Activated T-cell treated with anti-CD3 and anti-CD28 coated beads, Interleukin-2, amount 50 U/mL, for 4 hours (primary cell): Measurements from ENCODE around the gene MAP7D2. TPM values are rescaled to one million over a fixed set of nuclear protein-coding genes. Genes with fewer than 3 reads are reported as not detected.

ENCODE experiments used
- ATAC-seq, 2 donors: fragments of 200-7000 bp; cut with Tn5 transposase; one replicate each; pipeline ENCODE4 v1.10.0; 2021
- DNase-seq: peaks from one replicate; pipeline ENCODE4 v3.0.0-alpha.2; 2020
- H3K27me3 Mint-ChIP-seq: one replicate; pipeline ENCODE4 v1.8.0; 2021; ENCODE audit warnings: low read depth, mixed read lengths
- H3K36me3 Mint-ChIP-seq: one replicate; pipeline ENCODE4 v1.8.0; 2022; ENCODE audit warnings: mixed read lengths; ENCODE audit not compliant: insufficient read depth
- H3K4me1 Mint-ChIP-seq: one replicate; pipeline ENCODE4 v1.8.0; 2021; ENCODE audit warnings: low read depth, mixed read lengths
- H3K4me3 Mint-ChIP-seq: one replicate; pipeline ENCODE4 v1.8.0; 2021; ENCODE audit warnings: mild to moderate bottlenecking, moderate library complexity, mixed read lengths
- H3K9me3 Mint-ChIP-seq: one replicate; pipeline ENCODE4 v1.8.0; 2021; ENCODE audit warnings: mixed read lengths
- total RNA-seq, 3 donors: library from RNA; stranded (reverse); gene quantifications; one replicate each; pipeline ENCODE4 v1.2.1, GENCODE V29; 2021

MAP7D2 gene
- total RNA-seq, 3 donors from 2014 or later: 0.57 to 2.0 (median 0.66) TPM

- H3K9me3 Mint-ChIP-seq: no peaks in the 10 kb centered on the region
- peaks cover 2% of the 10 kb centered on the region for H3K36me3 Mint-ChIP-seq
- DNase-seq: no peak
- peak overlapping the region; percentile 87 for H3K4me3 Mint-ChIP-seq
- no peak for ATAC-seq
- peaks cover 12% of the 10 kb centered on the region for H3K4me1 Mint-ChIP-seq
- H3K27me3 Mint-ChIP-seq: no peaks in the 10 kb centered on the region
These were observed 125.4 kb downstream of the MAP7D2 start for GRCh38 chrX:19991350-19991718.

DNA sequence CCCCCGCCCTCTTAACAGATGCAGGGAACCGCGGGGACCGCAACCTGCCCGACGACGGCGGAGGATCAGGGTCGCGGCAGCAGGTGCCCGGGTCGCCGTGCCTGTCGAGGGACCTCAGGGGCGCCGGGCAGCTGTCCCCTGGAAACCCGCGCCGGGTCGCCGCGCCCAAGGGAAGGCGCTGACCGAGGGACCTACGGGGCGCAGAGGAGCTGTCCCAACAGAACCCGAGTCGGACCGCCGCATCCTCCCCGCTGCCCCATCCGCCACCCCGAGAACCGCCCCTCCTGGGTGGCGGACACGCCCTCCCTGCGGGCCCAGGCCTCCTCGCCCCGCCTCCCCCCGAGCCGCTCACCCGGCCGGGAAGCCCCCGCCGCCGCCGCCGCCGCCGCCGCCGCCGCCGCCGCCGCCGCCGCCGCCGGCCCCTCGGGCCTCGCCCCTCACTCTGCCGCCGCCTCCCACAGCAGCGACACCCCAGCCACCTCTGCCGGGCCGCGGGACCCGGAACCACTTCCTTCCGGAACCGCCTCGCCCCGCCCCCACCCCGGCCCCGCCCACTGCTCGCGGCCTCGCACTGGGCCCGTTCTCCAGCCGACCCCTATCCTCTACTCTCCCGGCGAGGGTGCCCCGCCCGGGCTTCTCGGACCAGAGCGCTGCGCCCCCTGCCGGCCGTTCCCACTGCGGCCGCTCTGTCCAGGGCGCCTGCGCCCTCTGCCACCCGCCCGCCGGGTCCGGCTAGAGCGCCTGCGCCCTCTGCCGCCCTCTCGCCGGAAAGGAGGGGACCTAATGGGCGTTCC lies 126.0 kb downstream of the MAP7D2 start, which contains the start of gene BCLAF3:
Gene BCLAF3 (minus strand): TSS at position 506 of the 794 bp plus-strand sequence. CDS start 20,797 bp downstream, outside the sequence.
- peak within 1 kb of the TSS; percentile 89 for H3K4me3 Mint-ChIP-seq
- H3K36me3 Mint-ChIP-seq: peaks cover 5% of the 10 kb centered on the region
- no peaks in the 10 kb centered on the region for H3K9me3 Mint-ChIP-seq
- no peaks in the 10 kb centered on the region for H3K27me3 Mint-ChIP-seq
- peak; percentile 83 for DNase-seq
- peaks cover 12% of the 10 kb centered on the region for H3K4me1 Mint-ChIP-seq
- peak; percentile 90 to 95 for ATAC-seq

- Mint-ChIP-seq H3K36me3 (peaks cover 5% of the 10 kb centered on the region), H3K4me3 (peak overlapping the region; percentile 89), H3K27me3 (no peaks in the 10 kb centered on the region), H3K9me3 (no peaks in the 10 kb centered on the region), H3K4me1 (peaks cover 12% of the 10 kb centered on the region)
- DNase-seq (peak; percentile 6), ATAC-seq (peak; percentile 18 to 20)
These were observed 126.6 kb downstream of the MAP7D2 start for GRCh38 chrX:19990151-19990555.

GRCh38 chrX:19987856-19988255 lies 128.9 kb downstream of the MAP7D2 start:
- Mint-ChIP-seq H3K4me3 (no peak overlapping the region), H3K27me3 (no peaks in the 10 kb centered on the region), H3K36me3 (peaks cover 5% of the 10 kb centered on the region), H3K9me3 (no peaks in the 10 kb centered on the region), H3K4me1 (peaks cover 12% of the 10 kb centered on the region)
- DNase-seq (no peak), ATAC-seq (no peak)

DNA sequence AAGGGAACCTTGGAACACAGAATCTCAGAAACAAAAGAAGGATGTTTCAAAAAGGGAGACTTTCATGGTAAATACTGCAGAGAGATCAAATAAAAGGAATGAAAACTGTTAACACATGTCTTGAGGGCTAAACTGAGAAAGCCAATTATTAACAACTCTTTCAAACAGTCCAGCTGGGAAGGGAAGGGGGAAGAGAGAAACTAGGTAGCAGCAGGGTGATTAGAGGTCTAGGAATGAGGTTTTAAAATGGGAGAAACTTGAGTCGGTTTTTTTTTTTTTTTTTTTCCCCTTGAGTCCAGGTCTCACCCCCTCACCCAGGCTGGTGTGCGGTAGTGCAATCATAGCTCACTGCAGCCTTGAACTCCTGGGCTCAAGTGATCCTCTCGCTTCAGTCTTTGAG lies 130.2 kb downstream of the MAP7D2 start:
- Mint-ChIP-seq H3K4me3 (no peak overlapping the region), H3K36me3 (peaks cover 5% of the 10 kb centered on the region), H3K4me1 (peaks cover 12% of the 10 kb centered on the region), H3K9me3 (no peaks in the 10 kb centered on the region), H3K27me3 (no peaks in the 10 kb centered on the region)
- DNase-seq: no peak
- ATAC-seq: no peak

GRCh38 chrX:19981947-19982346 lies 134.8 kb downstream of the MAP7D2 start:
- peaks cover 21% of the 10 kb centered on the region for H3K4me1 Mint-ChIP-seq
- H3K4me3 Mint-ChIP-seq: no peak overlapping the region
- peaks cover 20% of the 10 kb centered on the region for H3K36me3 Mint-ChIP-seq
- no peaks in the 10 kb centered on the region for H3K9me3 Mint-ChIP-seq
- DNase-seq (no peak), ATAC-seq (no peak)
- H3K27me3 Mint-ChIP-seq: no peaks in the 10 kb centered on the region

DNA sequence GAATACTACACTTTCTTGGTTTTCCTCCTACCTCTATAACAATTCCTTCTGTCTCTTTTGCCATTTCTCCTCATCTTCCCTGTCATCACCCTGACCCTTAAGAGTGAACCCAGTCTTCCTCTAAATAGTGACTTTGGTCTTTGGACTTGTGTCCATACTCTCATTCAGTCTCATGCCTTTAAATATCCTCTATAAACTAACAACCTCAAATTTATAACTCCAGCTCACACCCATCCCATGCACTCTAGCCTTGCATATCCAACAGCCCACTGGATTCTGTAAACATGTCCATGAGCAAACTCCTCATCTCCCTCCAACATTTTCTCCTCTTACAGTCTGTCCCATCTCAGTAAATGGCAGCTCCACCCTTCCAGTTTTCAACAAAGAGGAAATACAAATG lies 140.9 kb downstream of the MAP7D2 start:
- no peak for DNase-seq
- Mint-ChIP-seq H3K4me3 (no peak overlapping the region), H3K4me1 (peaks cover 32% of the 10 kb centered on the region), H3K27me3 (no peaks in the 10 kb centered on the region), H3K9me3 (no peaks in the 10 kb centered on the region), H3K36me3 (peaks cover 18% of the 10 kb centered on the region)
- ATAC-seq: no peak

GRCh38 chrX:19972984-19973383 lies 143.7 kb downstream of the MAP7D2 start:
- Mint-ChIP-seq H3K4me1 (peaks cover 21% of the 10 kb centered on the region), H3K4me3 (no peak overlapping the region), H3K9me3 (no peaks in the 10 kb centered on the region), H3K27me3 (no peaks in the 10 kb centered on the region), H3K36me3 (peaks cover 10% of the 10 kb centered on the region)
- ATAC-seq (peak; percentile 40 to 58), DNase-seq (no peak)

DNA sequence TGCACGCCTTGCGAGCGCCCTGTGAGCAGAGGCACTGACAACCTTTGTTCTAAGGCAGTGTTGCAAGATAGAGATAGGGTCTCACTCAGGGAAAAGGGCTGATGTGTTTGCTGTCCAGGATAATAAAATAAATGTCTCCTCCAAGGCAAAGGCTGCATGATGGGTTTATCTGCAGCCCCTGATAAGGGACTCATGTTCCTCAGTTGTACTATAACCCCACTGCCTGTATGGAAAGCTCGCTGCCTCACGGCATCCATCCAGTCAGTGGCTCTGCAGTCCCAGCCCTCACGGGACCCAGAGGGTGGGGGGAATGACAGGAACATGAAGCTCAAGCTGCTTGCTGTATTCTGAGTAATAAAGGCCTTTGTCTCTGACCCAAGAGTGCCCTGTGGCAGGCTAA lies 148.4 kb downstream of the MAP7D2 start:
- peaks cover 10% of the 10 kb centered on the region for H3K4me1 Mint-ChIP-seq
- DNase-seq (no peak), ATAC-seq (no peak)
- no peaks in the 10 kb centered on the region for H3K9me3 Mint-ChIP-seq
- H3K27me3 Mint-ChIP-seq: no peaks in the 10 kb centered on the region
- H3K36me3 Mint-ChIP-seq: peaks cover 10% of the 10 kb centered on the region
- no peak overlapping the region for H3K4me3 Mint-ChIP-seq

GRCh38 chrX:19966056-19966455 lies 150.7 kb downstream of the MAP7D2 start:
- Mint-ChIP-seq H3K27me3 (no peaks in the 10 kb centered on the region), H3K4me1 (peaks cover 7% of the 10 kb centered on the region), H3K36me3 (peaks cover 10% of the 10 kb centered on the region), H3K9me3 (no peaks in the 10 kb centered on the region), H3K4me3 (no peak overlapping the region)
- DNase-seq (no peak), ATAC-seq (no peak)

GRCh38 chrX:19964017-19964710 lies 152.5 kb downstream of the MAP7D2 start:
- no peak overlapping the region for H3K4me3 Mint-ChIP-seq
- peak; percentile 94 for ATAC-seq
- no peak for DNase-seq
- no peaks in the 10 kb centered on the region for H3K27me3 Mint-ChIP-seq
- peaks cover 9% of the 10 kb centered on the region for H3K4me1 Mint-ChIP-seq
- H3K9me3 Mint-ChIP-seq: no peaks in the 10 kb centered on the region
- H3K36me3 Mint-ChIP-seq: peaks cover 10% of the 10 kb centered on the region

GRCh38 chrX:19960913-19961312 lies 155.8 kb downstream of the MAP7D2 start:
- no peak for ATAC-seq

DNA sequence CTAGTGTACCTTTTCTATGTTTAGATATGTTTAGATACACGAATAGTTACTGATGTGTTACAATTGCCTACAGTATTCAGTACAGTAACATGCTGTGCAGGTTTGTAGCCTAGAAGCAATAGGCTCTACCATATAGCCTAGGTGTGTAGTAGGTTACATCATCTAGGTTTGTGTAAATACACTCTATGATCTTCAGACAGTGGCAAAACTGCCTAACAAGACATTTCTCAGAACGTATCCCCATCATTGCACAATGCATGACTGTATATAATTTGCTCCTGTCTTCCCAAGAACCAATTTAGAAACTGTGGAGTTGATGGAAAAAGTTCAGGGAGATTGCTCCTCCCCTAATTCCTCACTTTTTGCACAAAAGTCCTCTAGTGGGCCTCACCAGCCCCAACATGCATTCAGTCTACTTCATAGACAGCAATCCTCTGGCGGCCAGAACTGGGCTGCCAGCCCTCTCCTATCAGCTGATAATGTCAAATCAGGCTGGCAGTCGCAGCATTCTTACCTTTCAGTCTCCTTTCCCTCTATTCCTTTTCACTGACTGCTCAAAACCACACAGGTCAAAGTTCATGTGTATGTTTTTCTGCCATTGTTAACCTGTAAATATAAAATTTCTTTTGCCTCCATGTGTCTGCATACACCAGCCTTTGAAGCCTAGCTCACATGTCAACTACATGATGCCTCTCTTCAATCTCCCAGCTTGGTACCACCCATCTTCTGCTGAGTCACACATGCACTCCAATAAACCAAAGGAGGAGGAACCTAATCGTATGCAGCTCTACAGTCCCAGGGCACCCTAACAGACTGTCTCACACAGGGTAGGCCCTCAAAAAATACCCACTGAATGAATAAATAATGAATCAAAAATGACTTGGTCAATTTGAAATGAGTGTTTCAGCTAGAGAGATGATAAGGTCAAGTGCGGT lies 157.9 kb downstream of the MAP7D2 start:
- Mint-ChIP-seq H3K36me3 (peaks cover 10% of the 10 kb centered on the region), H3K9me3 (no peaks in the 10 kb centered on the region), H3K27me3 (no peaks in the 10 kb centered on the region), H3K4me3 (no peak overlapping the region), H3K4me1 (peaks cover 4% of the 10 kb centered on the region)
- no peak for ATAC-seq
- no peak for DNase-seq

More at GRCh38 chrX:19960913-19961312, 155.8 kb downstream of the MAP7D2 start:
- no peaks in the 10 kb centered on the region for H3K9me3 Mint-ChIP-seq
- peaks cover 13% of the 10 kb centered on the region for H3K36me3 Mint-ChIP-seq
- H3K4me3 Mint-ChIP-seq: no peak overlapping the region
- H3K4me1 Mint-ChIP-seq: peaks cover 9% of the 10 kb centered on the region
- no peaks in the 10 kb centered on the region for H3K27me3 Mint-ChIP-seq
- DNase-seq: no peak

GRCh38 chrX:19956923-19957322 lies 159.8 kb downstream of the MAP7D2 start:
- H3K36me3 Mint-ChIP-seq: peaks cover 14% of the 10 kb centered on the region
- no peaks in the 10 kb centered on the region for H3K9me3 Mint-ChIP-seq
- no peaks in the 10 kb centered on the region for H3K27me3 Mint-ChIP-seq
- DNase-seq (no peak), ATAC-seq (no peak)
- H3K4me3 Mint-ChIP-seq: no peak overlapping the region
- H3K4me1 Mint-ChIP-seq: peaks cover 6% of the 10 kb centered on the region
